NCI-H1930 (cell line): ENCODE measurements around the gene CYBRD1.
"Not testable (repeated sequence)": the region's sequence is repeated elsewhere in the genome, so short reads cannot be mapped to it uniquely, and the experiment has no call there.

Source experiments
- DNase-seq, 2 experiments: peaks; one replicate each; lab custom pipeline; 2025; lab: John Stamatoyannopoulos, UW

CYBRD1 gene, protein sequence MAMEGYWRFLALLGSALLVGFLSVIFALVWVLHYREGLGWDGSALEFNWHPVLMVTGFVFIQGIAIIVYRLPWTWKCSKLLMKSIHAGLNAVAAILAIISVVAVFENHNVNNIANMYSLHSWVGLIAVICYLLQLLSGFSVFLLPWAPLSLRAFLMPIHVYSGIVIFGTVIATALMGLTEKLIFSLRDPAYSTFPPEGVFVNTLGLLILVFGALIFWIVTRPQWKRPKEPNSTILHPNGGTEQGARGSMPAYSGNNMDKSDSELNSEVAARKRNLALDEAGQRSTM

DNA sequence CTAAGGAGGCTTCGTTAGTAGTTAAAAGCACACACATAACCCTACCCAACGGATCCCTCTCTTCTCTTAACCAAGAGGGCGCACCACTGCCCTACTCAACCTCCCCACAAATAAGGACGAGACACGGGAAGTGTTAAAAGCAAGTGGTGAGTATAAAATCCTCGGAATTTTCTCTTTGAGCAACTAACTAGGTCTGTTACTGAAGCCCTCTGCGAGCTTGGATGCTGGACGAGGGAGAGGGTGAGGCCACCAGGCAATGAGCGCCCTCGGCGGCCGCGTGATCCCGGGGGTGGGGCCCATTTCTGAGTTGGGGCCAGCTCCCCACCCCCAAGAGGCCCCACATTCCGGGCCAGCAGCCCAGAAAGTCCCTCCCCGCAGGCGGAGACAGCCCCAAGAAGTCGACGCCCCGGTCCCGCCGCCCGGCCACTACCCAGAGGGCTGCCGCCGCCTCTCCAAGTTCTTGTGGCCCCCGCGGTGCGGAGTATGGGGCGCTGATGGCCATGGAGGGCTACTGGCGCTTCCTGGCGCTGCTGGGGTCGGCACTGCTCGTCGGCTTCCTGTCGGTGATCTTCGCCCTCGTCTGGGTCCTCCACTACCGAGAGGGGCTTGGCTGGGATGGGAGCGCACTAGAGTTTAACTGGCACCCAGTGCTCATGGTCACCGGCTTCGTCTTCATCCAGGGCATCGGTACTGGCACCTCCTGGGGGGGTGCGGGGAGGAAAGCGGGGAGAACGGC, at the start of gene CYBRD1:
TSS of gene CYBRD1 (plus strand) at position 423 of the 736 bp plus-strand sequence. CDS start at position 495, 72 bp downstream.
- no peak for DNase-seq

DNA sequence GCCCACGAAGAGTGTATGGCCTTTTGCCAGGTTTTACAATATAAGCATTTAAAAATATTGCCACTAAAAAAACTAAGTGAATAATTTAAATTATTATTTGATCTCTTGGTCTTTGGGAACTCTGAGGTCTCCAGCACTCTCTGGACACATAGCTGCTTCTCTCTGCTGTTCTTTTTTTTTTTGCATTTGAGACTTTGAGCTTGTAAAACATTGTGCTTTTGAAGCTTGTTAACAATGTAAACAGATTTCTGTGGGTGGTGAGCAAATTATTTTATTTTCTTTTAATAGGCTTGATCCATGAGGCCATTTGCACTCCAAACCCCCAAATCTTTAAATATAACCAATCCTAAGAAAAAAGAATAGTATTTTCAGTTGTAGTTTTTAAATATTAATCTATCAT, 46.3 kb upstream of the CYBRD1 start:
- DNase-seq, result no peak

DNA sequence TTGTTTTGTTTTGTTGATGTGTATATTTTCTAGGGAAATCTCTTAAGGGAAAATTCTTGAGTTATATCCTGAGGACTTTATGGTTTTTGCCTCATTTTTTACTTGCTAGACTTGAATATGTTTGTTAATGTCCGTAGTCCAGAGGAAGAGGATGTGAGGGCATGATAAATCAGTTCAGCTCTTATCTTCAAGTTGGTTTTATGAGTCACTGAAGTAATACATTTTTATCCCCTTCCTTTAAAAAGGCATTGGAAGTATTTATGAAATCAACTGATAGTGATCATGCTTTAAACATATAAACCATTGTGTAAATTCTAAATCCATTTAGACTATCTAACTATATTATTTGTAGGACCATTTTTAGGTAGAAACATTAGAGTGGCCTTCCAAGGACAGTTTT, 43.9 kb upstream of the CYBRD1 start:
- DNase-seq, result no peak

DNA sequence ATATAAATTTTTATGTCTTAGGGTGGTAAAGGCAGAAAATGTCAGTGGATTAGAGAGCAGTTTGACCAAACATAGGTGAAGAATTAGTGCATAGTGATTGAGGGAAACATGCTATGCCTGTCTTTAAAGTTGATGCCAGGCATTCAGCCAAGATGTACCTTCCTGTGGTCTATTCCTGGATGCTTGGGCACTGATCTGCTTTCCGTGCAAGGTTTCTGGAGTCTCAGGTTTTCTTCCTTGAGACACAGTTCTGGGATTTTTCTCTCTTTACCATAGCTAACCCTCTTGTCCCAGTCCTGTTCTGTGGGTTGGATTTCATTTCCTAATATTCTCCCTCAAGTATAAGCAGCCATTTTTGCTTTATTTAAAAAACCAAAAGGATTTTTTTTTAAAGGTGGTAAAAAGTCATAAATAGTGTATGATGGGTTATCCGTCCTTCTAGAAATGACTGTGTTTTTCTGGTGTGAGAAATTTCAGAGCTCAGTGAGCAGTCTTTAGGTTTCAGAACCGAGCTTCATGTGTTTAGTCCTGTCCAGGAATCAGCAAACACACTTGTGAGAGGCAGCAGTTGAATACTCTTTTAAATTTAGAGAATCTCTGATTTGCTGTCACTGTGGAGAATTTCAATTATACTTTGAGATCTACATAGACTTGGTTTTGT, 43.0 kb upstream of the CYBRD1 start:
- DNase-seq, result no peak

DNA sequence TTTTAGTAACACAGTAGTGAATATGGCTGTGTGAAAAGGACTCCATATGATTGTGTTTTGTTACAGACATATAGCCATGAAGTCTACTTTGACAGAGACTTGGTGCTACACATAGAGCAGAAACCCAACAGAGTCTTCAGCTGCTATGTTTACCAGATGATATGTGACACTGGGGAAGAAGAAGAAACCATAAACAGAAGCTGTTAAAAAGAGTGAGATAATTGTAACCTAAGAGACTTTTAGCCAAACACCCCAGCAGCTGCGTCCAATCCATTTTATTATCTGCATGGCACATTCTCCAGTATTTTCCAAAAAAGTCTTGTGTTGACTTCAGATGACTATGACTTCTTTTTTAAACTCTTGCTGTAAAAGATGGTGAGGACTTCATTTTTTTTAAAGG, 41.4 kb upstream of the CYBRD1 start:
- no peak for DNase-seq

DNA sequence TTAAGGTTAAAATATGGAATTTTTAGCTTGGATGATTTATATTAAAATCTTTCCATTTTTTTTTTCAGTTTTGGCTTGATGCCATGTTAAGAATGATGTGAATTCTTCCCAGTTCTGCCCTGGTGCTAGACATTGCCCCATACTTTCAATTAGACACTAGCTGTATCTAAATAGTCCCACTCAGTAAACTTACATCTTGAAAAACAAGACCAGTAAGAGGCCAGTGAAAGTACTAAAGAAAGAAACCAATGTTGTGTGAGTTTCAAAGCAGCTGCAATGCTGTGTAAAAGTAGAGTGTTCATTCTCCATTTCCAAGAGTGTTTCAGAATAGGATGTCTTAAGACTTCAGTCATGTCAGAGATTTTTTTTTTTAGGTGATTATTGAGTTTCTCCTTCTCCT, 40.0 kb upstream of the CYBRD1 start:
- DNase-seq, result no peak

DNA sequence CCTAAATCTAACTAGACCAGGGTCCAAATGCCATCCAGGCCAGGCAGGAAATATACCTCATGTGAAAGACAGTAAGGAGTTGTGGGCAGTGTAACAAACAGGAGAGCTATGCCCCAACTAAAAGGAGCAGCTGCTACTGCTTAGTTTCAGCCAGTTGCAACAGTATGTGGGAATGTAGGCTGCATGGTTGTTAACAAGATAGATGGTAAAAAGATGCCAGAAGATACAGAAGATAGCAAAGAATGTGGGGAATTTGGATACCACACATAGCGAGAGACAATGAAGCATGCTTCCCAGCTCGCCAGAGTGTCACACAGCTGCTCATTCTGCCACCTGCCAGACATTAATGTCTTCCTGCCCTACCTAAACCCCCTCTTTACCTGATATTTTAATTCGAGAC, 39.4 kb upstream of the CYBRD1 start:
- DNase-seq, result no peak

DNA sequence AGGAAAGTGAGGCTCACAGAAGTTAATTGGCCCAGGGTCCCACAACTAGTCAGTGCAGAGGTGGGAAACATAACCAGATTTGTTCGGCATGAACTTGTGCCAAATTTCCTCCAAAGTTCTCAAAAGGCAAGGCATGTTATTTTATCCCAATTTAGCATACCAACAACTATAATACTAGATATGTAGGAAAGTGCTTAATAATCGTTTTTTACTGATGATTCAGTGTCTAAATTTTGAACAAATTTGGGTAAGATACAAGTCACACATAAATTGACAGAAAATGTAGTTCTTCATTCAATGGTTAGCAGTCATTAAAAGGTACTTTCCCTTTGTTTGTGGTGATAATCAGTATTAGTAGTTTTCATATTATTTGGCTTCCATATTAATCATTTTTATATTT, 38.5 kb upstream of the CYBRD1 start:
- no peak for DNase-seq

DNA sequence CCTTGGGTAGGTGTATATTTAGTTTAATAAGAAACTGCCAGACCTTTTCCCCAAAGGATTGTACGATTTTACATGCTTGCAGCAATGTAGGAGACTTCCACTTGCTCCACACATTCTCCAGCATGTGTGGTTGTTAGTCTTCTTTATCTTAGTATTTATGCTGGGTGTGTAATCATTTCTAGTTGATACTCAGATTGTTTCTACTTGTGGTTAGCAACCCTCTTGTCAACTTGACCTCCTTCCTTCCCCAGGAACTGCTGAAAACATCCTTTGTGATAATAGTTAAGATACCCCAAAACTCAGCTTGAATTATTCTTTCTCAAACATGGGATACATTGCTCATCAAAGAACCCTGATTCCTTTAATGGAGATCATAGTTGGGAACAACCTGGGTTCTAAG, 37.2 kb upstream of the CYBRD1 start:
- DNase-seq, result no peak

DNA sequence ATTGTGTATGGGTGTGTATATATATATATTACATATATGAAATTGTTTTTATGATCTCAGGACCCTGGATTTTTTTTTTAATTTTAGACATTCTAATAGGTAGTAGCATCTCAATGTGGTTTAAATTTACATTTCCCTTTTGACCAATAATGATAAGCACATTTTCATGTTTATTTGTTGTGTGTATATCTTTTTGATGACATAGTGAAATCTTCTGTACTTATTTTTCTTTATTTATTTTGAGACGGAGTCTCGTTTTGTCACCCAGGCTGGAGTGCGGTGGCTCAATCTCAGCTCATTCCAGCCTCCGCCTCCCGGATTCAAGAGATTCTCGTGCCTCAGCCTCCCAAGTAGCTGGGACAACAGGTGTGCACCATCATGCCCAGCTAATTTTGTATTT, 35.1 kb upstream of the CYBRD1 start:
- no peak for DNase-seq

DNA sequence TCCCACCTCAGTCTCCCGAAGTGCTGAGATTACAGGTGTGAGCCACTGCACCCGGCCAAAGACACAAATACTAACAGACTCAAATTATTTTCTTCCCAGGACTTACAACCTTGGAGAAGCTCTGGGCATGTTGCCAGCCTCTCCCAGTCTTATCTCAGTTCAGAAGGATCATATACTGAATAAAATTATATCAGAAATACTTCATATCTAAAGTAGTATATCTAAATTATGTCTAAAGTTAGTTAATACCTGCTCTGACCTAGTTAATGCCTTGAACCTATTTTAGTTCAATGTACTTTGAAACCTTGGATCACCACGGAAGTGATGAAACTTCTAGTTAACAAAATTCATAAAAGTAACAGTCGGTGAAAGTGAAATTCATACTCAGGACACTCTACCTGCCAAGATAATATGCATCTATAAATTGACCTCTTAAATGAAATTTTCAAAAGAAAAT, 34.4 kb upstream of the CYBRD1 start:
- DNase-seq, result no peak

DNA sequence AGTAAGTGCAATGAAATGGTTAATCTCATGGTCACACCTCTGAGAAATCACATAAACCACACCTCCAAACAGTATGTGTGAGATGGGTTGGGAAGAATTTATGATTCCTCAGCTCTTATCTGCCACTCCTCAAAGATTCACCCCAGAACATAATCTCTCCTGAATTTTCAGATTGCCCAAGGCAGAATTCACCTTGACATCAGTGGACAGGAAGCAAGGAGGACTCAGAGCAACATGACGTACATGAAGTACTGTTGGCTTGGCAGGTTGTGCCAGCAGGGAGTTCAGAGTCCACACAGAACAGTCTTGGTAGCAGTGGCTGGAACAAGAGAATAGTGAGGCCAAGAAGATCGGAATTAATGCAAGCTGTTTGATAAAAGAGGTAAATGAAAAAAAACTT, 31.7 kb upstream of the CYBRD1 start:
- no peak for DNase-seq

DNA sequence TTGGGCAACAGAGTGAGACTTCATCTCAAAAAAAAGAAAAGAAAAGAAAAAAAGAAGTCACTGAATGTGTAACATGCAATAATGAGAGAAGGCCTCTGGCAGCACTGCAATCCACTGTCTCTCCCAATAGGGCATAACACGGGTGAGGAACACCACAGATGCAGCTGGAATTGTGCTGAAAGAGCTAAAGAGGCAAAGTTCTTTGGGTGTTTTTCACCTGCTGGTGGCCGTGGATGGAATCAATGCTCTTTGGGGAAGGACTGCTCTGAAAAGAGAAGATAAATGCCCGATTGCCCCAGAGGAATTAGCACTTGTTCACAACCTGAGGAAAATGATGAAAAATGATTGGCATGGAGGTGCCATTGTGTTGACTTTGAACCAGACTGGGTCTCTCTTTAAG, 31.0 kb upstream of the CYBRD1 start:
- DNase-seq, result no peak

DNA sequence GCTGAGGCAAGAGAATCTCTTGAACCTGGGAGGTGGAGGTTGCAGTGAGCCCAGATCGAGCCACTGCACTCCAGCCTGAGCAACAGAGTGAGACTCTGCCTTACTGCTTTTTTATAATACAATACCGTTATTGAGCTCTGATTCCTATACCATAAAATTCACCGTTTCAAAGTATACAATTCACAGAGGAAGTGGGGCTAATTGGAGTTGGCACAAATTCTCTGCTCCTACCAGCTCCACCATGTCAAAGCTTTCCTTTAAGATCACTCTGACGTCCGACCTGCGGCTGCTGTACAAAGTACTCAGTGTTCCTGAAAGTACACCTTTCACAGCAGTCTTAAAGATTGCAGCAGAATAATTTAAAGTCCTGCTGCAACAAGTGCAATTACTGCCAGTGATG, 29.6 kb upstream of the CYBRD1 start:
- no peak for DNase-seq

DNA sequence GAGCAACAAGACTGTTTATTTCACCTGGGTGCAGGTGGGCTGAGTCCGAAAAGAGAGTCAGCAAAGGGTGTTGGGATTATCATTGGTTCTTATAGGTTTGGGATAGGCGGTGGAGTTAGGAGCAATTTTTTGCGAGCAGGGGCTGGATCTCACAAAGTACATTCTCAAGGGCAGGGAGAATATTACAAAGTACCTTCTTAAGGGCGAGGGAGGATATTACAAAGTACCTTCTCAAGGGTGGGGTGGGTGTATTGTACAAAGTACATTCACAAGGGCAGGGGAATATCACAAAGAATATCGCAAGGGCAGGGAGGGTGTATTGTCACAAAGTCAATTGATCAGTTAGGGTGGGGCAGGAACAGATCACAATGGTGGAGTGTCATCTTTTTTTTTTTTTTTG, 24.6 kb upstream of the CYBRD1 start:
- DNase-seq, result not testable (repeated sequence)

DNA sequence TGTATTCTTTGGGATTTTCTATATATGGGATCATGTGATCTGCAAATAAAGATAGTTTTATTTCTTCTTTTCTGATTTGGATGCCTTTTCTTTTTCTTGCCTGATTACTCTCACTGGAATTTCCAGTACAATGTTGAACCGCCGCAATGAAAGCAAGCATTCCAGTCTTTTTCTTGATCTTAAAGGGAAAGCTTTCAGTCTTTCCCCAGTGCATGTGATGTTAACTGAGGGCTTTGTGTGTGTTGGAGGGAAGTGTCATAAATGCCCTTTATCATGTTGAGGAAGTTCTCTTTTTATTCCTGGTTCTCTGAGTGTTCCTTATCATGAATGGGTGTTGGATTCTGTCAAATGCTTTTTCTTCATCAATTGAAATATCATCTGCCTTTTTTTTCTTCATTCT, 16.9 kb upstream of the CYBRD1 start:
- DNase-seq, result no peak

DNA sequence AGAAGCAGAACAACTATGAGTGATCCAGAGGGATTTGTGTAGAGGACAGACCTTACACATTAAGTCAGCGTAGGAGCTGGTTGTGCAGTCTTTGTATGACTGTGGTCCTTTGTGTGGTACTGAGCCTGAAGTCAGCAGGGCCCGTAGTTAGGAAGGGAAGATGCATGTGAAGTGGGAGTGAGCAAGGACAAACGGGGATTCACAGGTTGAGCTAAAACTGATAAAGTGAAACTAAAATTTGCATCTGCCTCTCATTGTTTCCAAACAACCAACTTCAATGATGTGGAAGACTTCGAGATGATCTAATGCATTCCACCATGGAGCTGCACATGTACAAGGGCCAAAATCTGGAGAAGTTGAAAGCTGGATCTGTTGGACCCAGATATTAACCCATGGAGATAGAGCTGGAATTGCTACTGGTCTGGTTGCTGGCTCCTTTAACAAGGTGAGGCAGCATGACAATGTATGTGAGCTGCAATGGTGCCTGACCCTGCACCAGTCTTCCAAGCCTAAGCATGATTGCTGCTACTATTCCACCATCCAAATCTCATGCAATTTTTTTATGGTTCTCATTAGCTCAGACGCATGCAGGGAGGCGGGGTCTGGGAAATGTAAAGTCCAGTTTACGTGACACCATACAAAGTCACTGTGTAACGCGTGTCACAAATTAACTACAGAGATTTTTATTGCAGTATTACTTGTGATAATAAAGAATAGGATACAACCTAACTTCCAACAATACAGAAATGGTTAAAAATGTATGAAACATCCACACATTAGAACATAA, 12.1 kb upstream of the CYBRD1 start:
- DNase-seq, result no peak

DNA sequence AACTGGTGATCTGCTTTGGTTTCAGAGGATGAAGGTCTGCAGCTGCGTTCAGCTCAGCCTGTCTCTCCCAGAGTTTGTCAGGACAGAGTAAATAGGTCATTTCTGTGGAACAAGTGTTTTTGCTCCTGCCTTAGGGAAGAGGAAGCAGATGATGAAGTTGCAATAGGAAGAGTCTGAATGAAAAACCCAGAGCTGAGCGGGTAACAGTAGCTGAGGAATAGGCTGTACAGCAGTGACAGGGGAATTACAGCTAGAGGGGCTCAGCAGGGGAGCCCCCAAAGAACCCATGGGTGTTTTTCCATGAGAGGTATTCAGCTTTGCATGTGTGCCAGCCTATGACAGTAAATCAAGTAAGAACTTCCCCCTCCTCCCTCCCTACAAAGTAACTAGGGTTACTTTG, 10.3 kb upstream of the CYBRD1 start:
- DNase-seq, result no peak

DNA sequence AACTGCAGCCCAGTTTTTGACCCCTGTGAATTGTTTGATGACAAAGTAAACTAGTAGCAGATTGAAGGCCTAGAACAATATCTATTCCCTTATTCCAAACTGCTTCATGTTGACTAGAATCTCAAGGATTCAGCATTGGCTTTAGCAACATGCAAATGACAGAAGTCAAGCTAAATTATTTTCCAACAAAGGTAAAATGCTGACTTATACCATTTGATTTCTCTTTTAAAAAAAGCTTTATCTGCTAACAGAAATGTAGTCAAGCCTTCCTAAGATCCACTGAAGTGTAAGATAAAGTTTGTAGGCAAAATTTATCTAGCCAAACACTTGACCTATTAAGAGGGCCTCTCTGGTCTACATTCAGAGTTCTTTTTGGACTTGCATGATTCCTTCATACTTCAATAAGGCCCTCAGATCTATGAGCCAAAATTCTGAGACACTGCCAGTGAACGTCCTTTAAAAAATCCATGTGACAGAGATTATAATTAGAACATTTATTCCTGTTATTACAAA, 9.5 kb upstream of the CYBRD1 start:
- no peak for DNase-seq

DNA sequence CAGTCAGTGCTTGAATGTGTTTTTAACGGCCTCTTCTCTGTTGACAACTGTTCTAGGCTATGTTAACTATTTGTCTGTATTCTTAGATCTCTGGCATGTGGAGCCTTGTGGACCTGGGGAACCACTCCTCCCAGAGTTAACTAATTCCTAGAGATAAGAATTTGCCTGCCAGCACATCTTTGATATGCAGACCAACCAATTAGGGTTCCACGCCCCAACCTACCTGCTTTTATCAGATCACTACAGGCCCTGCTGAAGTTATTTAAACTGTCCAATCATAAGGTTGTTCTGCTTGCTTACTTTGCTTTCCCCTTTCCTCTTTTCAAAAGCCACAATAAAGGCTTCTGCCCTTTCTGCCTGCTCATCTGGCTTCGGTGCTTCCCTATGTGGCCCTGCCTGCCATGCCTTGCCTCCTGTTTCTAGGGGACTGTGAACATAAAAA, 8.5 kb upstream of the CYBRD1 start:
- DNase-seq, result no peak

DNA sequence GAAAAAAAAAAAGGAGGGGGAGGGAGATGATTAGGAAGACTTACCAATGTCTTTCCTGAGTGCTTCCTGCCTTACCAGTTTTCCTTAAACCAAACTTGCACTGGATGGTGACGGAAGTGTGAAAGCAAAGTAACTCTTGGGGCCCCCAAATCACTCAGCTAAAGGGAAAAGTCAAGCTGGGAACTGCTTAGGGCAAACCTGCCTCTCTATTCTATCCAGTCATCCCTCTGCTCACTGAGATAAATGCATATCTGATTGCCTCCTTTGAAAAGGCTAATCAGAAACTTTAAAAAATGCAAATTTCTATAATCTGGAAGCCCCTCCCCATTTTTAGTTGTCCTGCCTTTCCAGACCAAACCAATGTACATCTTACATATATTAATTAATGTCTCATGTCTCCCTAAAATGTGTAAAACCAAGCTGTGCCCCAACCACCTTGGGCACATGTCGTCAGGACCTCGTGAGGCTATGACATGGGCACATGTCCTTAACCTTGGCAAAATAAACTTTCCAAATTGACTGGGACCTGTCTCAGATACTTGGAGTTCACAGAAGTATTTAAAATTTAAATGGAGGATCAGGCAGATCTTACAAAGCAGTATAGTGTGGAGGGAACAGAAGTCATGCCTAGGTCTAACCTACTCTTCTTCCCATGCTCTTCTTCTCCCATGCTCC, 7.2 kb upstream of the CYBRD1 start:
- no peak for DNase-seq
